Uterus (tissue), 2 donors: Measurements from ENCODE around the gene DXO.

Experiments used
- POLR2A ChIP-seq, 2 donors: fragments of 450-650 bp; IDR thresholded peaks; one replicate each; pipeline ENCODE4 v1.6.1; 2016; ENCODE audit warnings: antibody characterized with exemption in 2 of 2, mild to moderate bottlenecking in 1 of 2, moderate library complexity in 1 of 2
- TF ChIP-seq, protein P1 (sequence below), 4 experiments: fragments of 200-600 bp in 2 of 4; fragments of 450-650 bp in 2 of 4; sonication (generic) in 2 of 4; IDR thresholded peaks; one replicate each; pipeline ENCODE4 v1.5.1; 2016 to 2019; ENCODE audit warnings: antibody characterized with exemption in 4 of 4, mild to moderate bottlenecking in 2 of 4, moderate library complexity in 1 of 4

DNA sequence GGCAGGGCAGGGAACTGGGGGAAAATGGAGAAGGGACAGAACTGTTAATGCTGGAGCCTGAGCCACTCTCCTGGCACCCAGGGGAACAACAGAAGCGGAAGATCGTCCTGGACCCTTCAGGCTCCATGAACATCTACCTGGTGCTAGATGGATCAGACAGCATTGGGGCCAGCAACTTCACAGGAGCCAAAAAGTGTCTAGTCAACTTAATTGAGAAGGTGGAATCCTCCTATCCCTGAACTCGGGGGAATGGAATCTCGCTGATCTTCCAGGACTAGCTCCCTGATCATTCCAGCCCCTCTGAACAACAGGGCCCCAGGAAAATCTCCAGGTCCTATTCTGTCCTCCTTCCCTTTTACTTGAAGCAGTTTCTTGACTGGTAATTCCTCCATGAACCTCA, 24.1 kb downstream of the DXO start:
- TF ChIP-seq, protein P1, sequence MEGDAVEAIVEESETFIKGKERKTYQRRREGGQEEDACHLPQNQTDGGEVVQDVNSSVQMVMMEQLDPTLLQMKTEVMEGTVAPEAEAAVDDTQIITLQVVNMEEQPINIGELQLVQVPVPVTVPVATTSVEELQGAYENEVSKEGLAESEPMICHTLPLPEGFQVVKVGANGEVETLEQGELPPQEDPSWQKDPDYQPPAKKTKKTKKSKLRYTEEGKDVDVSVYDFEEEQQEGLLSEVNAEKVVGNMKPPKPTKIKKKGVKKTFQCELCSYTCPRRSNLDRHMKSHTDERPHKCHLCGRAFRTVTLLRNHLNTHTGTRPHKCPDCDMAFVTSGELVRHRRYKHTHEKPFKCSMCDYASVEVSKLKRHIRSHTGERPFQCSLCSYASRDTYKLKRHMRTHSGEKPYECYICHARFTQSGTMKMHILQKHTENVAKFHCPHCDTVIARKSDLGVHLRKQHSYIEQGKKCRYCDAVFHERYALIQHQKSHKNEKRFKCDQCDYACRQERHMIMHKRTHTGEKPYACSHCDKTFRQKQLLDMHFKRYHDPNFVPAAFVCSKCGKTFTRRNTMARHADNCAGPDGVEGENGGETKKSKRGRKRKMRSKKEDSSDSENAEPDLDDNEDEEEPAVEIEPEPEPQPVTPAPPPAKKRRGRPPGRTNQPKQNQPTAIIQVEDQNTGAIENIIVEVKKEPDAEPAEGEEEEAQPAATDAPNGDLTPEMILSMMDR (IDR thresholded peaks at IDR 0.05) = no peak
- TF ChIP-seq POLR2A (IDR thresholded peaks at IDR 0.05) = no peak
